HG02852 (cell line): ENCODE data around the gene DGKD.

Source experiments
- ATAC-seq: cut with Tn5 transposase; IDR thresholded peaks from one replicate; pipeline ENCODE4 v1.9.1; 2021; ENCODE audit warnings: mild to moderate bottlenecking, moderate library complexity; ENCODE audit not compliant: unreplicated experiment

Gene DGKD

GRCh38 chr2:233456111-233456510 lies 101.8 kb downstream of the DGKD start:
- no peak for ATAC-seq

- no peak for ATAC-seq
These were observed 102.6 kb downstream of the DGKD start for GRCh38 chr2:233456934-233457333.

GRCh38 chr2:233457356-233457755 lies 103.1 kb downstream of the DGKD start:
- no peak for ATAC-seq

GRCh38 chr2:233458031-233458610 lies 103.8 kb downstream of the DGKD start:
- no peak for ATAC-seq

GRCh38 chr2:233458826-233459225 lies 104.5 kb downstream of the DGKD start:
- no peak for ATAC-seq

GRCh38 chr2:233459426-233459825 lies 105.1 kb downstream of the DGKD start:
- no peak for ATAC-seq

- ATAC-seq: no peak
These were observed 106.6 kb downstream of the DGKD start for GRCh38 chr2:233460726-233461441.

GRCh38 chr2:233461481-233461891 lies 107.2 kb downstream of the DGKD start:
- ATAC-seq: no peak

- no peak for ATAC-seq
These were observed 108.0 kb downstream of the DGKD start for GRCh38 chr2:233462202-233462785.

- no peak for ATAC-seq
These were observed 108.7 kb downstream of the DGKD start for GRCh38 chr2:233462826-233463470.

GRCh38 chr2:233463586-233463985 lies 109.3 kb downstream of the DGKD start:
- no peak for ATAC-seq

GRCh38 chr2:233464056-233464455 lies 109.8 kb downstream of the DGKD start:
- no peak for ATAC-seq

GRCh38 chr2:233464531-233465240 lies 110.4 kb downstream of the DGKD start:
- ATAC-seq: no peak

- ATAC-seq: no peak
These were observed 112.8 kb downstream of the DGKD start for GRCh38 chr2:233466991-233467603.

- no peak for ATAC-seq
These were observed 113.9 kb downstream of the DGKD start for GRCh38 chr2:233468047-233468740.

GRCh38 chr2:233468741-233469110 lies 114.4 kb downstream of the DGKD start:
- no peak for ATAC-seq

- ATAC-seq: no peak
These were observed 115.1 kb downstream of the DGKD start for GRCh38 chr2:233469261-233470010.

- no peak for ATAC-seq
These were observed 115.9 kb downstream of the DGKD start for GRCh38 chr2:233470011-233470687.

- no peak for ATAC-seq
These were observed 116.5 kb downstream of the DGKD start for GRCh38 chr2:233470839-233471238.
